Stimulated activated CD4-positive, alpha-beta T cell treated with anti-CD3 and anti-CD28 coated beads, Interleukin-4, amount 100 ng/mL, for 48 hours (primary cell): ENCODE data around the gene FLT1.

Experiments
- DNase-seq, 2 donors: peaks; one replicate each; pipeline ENCODE4 v3.0.0-alpha.2; 2020; ENCODE audit warnings: low read depth in 2 of 2

FLT1 gene

GRCh38 chr13:28346154-28346553 is 148.8 kb downstream of the FLT1 start:
- DNase-seq = no peak

DNA sequence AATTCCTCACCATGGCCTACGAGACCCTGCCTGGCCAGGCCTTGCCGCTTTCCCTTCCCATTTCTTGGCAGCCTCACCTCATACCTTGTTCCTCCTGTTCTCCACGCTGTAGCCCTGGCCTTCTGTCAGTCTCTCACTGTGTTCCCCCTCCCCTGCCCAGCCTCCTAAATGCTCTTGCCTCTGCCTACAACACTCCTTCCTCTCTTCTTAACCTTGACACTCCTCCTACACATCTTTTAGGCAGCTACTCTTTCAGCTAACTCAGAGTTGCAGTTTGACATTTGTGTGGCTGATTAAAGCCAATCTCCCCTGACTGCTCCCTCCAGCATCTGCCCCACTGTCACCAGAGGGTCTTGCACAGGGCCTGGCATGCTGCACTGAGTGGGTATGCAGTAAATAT is 150.8 kb downstream of the FLT1 start:
- no peak for DNase-seq

DNA sequence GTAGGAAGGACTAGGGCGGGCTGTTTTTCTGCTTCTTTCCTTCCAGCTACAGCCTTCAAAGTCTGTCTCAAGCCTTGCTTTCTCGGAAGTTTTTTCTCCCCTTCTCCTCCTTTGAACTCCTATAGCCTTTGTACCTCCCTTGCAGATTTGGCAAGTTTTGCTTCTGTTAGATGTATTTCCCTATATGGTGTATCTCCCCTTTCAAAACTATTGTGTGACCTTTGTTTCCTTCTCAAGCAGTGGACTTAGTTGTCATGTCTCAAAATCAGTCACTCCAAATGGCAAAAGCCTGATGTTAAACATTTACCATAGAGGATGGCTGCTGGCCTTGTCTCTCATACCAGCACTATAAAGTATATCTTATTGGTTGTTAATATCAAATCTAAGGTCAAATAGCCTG is 152.7 kb downstream of the FLT1 start:
- DNase-seq = no peak

DNA sequence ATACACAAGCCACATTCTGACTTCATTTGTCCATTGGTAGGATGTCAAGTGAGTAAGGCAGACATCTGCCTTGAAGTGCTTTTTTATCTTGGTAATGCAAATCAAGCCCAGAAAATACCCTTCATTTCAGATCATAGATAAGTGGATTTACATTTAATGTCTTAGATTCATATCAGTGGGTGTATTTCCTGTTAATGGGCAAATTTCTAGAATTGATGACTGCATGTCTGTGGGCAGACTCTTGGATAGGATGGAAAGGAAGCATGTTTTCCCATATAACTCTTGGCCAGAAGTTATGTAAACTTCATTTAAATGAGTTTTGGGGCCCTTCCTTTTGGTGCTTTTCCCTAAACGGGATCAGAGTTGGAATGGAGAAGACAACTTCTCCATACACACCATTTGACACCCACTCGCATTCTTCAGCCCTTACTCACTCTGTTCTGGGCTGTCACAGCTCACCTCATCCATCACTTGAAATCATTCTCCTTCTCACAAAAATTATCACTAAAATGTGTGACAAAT is 154.6 kb downstream of the FLT1 start:
- DNase-seq = no peak

DNA sequence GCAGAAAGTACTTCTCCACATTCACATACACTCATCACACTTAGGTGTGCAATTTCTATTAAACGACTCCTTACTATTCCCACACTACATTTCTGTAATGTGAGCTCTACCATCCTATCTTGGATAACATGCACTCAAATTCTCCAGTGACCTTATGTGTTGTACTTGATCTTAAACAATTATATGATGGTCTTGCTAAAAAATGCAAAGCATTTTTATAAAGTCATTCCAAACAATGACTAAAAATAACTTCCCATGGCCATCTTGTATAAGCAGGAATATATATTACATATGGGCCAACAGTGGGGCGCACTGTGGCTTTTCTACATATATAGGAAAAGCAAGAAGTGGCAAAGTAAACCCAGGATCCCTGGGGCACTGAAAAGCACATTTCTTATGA is 155.5 kb downstream of the FLT1 start:
- no peak for DNase-seq

GRCh38 chr13:28338742-28339141 is 156.2 kb downstream of the FLT1 start:
- DNase-seq = no peak

DNA sequence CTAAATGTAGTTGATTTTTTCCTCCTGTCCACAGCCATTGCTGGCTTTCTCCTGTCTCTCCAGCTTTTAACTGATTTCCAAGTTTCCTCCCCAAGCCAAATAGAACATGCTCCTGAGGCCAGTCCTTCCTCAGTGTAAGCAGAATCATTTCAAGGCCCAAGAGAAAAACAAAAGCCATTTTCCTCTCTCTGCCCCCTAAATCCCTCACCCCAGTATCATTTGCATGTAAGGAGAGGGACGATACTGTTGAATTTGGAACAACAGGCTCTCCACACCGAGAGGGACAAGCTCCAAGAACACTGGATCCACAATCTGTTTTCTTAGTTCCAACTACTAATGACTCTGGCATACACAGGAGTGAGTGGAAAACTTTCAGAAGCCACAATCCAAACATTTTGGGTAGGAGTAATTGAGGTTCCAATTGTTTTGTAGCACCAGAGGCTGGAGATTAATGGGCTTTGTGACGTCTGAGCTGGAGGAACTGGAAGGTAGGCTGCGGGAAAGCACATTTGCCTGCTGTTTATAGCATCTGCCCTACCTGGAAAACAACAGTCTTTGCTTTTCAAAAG is 156.8 kb downstream of the FLT1 start:
- no peak for DNase-seq

GRCh38 chr13:28337166-28338005 is 157.5 kb downstream of the FLT1 start:
- no peak for DNase-seq

DNA sequence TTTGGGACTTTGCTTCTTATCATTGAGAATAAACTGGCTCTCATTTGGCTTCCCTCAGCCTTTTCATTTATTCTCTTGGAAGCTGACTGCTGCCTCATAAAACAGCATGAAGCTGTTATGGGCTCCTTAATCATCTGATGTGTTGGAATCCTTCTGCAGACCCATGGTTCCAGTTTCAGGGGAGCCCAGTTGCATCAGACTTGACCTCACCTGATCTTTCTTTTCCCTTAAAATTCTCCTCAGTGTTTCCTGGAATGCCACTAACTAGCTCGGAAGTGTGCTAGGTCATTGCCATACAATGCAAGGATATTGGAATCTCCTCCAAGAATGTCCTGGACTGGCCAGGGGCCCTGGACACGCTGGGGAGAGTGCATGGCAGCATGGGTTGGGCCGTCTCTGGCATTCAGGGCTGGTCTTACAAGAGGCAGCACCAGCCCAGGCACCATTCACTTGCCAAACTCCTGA is 158.7 kb downstream of the FLT1 start:
- DNase-seq = no peak

- DNase-seq = no peak
These were observed 161.6 kb downstream of the FLT1 start for GRCh38 chr13:28333204-28333881.

DNA sequence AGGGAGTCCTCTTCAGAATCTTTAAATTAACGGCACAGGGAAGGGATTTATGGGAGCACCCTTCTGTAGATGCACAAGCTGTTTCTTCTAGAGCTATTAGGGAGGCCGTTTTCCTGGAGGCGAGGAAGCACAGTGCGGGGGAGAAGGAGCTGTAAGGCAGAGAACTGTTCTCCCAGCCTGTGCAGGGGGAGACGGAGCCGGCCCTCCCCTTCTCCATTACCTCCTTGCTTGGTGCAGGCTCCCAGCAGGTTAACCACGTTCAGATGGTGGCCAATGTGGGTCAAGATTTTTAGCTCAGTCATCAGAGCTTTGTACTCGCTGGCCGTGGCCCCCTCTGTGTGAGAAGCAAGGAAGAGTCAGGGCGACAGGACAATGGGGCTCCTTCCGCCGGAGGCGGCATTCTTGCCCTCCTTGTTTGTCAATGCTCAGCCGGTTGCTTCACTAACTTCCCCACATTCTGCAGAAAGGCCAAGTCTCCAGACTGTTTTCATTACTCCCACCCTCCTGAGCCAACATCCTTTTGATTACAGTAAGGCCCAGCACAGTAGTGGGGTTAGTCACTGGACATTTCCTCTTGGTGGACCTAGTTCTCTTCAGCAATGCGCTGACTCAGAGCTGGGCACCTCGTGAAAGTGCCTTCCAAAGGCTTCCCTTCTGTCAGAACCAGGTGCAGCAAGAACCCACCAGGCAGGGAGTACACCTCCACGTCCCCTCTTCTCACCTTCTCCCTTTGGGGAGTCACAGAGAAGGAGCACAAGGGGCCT is 165.4 kb downstream of the FLT1 start:
- no peak for DNase-seq

- no peak for DNase-seq
These were observed 166.7 kb downstream of the FLT1 start for GRCh38 chr13:28328271-28328607.

DNA sequence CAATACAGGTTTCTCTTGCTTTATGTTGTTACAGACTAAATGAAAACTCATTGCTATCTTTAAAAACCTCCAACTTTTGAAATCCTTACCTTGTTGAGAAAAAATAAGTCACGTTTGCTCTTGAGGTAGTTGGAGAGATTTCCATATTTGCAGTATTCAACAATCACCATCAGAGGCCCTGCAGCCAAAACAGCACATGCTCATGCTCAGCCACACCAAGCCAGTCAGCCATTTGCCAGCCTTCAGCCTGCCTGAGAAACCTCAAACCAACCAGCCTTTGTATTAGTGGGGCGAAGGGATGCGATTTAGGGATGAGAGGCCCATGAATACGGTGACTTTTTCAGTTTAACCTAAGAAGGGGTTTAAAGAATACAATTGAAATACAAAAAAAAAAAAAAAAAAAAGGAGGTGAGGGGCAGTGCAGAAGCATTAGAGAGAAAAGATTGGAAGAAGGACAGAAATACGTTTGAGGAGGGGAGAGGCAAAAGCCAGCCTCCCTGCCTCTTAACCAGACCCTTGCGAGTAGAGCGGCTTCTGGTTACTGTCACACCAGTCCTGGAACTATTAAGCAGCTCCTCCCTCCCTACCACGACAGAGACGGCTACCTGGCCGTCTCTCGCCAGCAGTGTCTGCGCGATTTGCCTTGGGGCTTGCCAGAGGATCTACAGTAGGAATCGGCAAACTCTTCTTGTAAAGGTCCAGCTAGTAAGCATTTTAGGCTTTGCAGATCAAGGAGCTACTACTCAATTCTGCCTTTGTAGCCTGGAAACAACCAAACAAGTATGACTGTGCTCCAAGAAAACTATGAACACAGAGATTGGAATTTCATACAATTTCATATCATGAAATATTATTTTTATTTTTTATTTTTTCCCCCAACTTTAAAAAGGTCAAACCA is 167.3 kb downstream of the FLT1 start:
- no peak for DNase-seq

DNA sequence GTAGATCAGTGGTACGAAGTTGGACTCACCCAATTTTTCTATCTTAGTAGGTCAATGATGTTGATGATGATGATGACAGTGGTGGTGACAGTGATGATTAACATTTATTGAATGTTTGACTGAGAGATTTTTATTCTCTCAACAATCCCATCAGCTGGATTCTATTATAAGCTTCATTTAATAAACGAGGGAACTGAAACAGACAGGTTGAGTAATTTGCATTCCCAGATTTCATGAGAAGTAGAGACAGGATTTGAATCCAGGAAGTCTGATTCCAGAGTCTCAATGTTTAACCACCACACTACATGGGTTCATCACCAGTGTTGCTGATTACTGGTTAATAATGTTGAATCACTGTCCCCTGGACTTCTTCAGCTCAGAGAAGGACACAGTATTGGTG is 168.9 kb downstream of the FLT1 start:
- DNase-seq = no peak

- no peak for DNase-seq
These were observed 169.9 kb downstream of the FLT1 start for GRCh38 chr13:28325022-28325421.

DNA sequence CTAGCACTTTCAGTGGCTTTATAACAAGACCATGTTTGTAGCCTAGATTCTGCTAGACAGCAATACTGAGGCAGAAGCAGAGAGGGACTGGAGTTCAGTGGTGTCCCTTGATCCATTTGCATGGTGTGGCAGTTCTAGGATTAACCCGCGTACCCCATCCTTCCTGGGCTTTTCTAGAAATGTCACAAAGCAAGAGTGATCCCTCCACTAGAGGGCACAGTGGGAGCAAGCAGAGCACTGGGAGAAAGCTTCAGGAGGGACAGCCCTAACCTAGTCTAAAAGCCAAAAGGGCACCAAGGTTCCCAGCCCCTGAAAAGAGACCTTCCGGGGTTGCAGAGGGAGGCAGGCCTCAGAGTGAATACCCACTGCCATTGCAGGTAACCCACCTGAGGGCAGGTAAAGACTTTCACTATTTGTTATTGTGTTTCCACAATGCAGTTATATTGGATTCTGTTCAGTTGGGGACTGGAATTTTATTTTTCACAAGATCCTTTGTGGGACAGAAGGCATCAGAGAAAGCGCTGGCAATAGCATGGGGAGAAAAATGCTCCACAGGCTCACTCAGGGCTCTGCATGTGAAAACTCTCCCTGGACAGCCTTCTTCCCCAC is 170.6 kb downstream of the FLT1 start:
- DNase-seq = peak; percentile 22 to 32

- DNase-seq = no peak
These were observed 172.5 kb downstream of the FLT1 start for GRCh38 chr13:28322256-28322905.

DNA sequence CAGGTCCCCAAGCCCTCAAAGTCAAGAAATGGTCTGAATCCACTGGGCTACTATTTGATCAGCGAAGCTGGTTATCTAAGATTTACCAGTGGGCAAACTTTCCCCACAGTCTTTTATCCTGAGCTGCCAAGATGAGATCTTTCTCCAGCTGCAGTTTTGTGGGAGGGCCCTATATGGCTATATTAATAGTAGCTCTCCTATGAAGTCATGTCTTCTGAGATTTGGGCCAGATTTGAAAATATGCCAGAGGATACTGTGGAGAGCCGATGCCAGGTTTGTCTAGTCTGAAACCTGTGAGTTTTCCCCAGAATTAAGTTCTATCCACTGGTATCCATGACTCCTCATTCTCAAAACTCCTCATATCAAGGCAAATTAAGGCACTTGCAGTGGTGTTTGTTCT is 173.2 kb downstream of the FLT1 start:
- DNase-seq = no peak

DNA sequence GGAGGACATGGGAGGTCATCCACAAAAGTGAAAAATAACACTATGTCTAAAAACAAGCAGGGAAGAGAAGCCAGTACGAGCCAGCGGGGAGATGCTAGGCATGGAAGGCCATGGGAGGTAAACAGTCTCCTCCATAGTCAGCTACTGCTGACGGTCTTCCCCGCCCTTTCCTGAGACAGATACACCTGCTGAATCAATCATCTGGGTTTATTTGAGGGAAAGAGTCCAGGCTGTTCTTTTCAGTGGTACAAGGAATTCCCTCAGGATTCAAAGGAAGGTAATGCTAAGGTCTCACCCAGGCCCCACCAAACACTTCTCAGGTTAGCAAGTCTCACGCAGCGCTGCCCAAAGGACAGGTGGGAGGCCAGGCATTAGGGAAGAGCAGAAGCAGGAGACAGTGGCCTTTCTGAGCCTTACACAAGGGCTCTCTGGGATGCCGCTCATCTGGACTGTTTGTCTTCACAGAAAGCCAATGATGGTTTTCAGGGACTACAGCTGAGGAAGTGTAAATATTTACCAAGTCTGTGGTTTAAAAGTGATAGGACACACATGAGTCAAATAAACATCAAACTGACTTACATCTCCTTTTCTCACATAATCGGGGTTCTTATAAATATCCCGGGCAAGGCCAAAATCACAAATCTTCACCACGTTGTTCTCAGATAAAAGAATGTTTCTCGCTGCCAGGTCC is 173.9 kb downstream of the FLT1 start:
- no peak for DNase-seq
